HG02938 (cell line): ENCODE measurements around the gene KCNJ1.

Experiments
- ATAC-seq: cut with Tn5 transposase; IDR thresholded peaks from one replicate; pipeline ENCODE4 v1.9.1; 2021; ENCODE audit warnings: mild to moderate bottlenecking, moderate library complexity; ENCODE audit not compliant: unreplicated experiment

Gene KCNJ1

GRCh38 chr11:128867277-128867676 is at the start of gene KCNJ1:
TSS of gene KCNJ1 (minus strand) at chr11:128867296. CDS start at chr11:128840243, 27,053 bp downstream.
- no peak for ATAC-seq

GRCh38 chr11:128916681-128917080 is 49.6 kb upstream of the KCNJ1 start:
- no peak for ATAC-seq

- no peak for ATAC-seq
These were observed 49.0 kb upstream of the KCNJ1 start for GRCh38 chr11:128916037-128916572.

- no peak for ATAC-seq
These were observed 48.0 kb upstream of the KCNJ1 start for GRCh38 chr11:128915149-128915521.

- no peak for ATAC-seq
These were observed 47.4 kb upstream of the KCNJ1 start for GRCh38 chr11:128914216-128915148.

- ATAC-seq: no peak
These were observed 46.7 kb upstream of the KCNJ1 start for GRCh38 chr11:128913806-128914205.

- ATAC-seq: no peak
These were observed 44.6 kb upstream of the KCNJ1 start for GRCh38 chr11:128911701-128912100.

- ATAC-seq: no peak
These were observed 44.1 kb upstream of the KCNJ1 start for GRCh38 chr11:128911239-128911638.

GRCh38 chr11:128910576-128910975 is 43.5 kb upstream of the KCNJ1 start:
- ATAC-seq: no peak

- ATAC-seq: no peak
These were observed 42.5 kb upstream of the KCNJ1 start for GRCh38 chr11:128909438-128910125.

GRCh38 chr11:128908391-128909246 is 41.5 kb upstream of the KCNJ1 start:
- no peak for ATAC-seq

- ATAC-seq: no peak
These were observed 40.5 kb upstream of the KCNJ1 start for GRCh38 chr11:128907585-128907984.

- no peak for ATAC-seq
These were observed 39.3 kb upstream of the KCNJ1 start for GRCh38 chr11:128906185-128907050.

- ATAC-seq: peak; percentile 40
These were observed 38.5 kb upstream of the KCNJ1 start for GRCh38 chr11:128905345-128906184.

GRCh38 chr11:128904656-128905344 is 37.7 kb upstream of the KCNJ1 start:
- ATAC-seq: peak; percentile 34

GRCh38 chr11:128904303-128904655 is 37.2 kb upstream of the KCNJ1 start:
- no peak for ATAC-seq

GRCh38 chr11:128903248-128904061 is 36.4 kb upstream of the KCNJ1 start:
- ATAC-seq: no peak
